GM18867 (cell line): ENCODE results near the gene XRCC5.
"Not testable (repeated sequence)": the region's sequence is repeated elsewhere in the genome, so short reads cannot be mapped to it uniquely, and the experiment has no call there.

Source experiments
- ATAC-seq: cut with Tn5 transposase; IDR thresholded peaks from one replicate; pipeline ENCODE4 v1.9.1; 2021; ENCODE audit warnings: mild to moderate bottlenecking, moderate library complexity; ENCODE audit not compliant: unreplicated experiment

XRCC5 gene

GRCh38 chr2:216114714-216115531, 5.8 kb downstream of the XRCC5 start:
- ATAC-seq = peak; percentile 34

DNA sequence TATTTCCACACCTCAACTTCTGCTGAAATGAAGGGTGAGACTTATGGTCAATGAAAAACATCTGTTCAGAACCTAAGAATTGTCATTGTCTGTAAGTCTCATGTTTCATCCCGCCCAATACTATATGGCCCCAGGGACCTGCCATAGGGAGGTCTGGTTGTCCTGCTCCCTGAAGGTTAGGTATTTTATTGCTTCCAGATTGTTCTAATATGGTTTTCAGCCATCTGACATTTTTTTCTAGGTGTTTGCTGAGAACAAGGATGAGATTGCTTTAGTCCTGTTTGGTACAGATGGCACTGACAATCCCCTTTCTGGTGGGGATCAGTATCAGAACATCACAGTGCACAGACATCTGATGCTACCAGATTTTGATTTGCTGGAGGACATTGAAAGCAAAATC, 7.3 kb downstream of the XRCC5 start:
- ATAC-seq = no peak

- no peak for ATAC-seq
These were observed 8.6 kb downstream of the XRCC5 start for GRCh38 chr2:216117561-216118340.

- no peak for ATAC-seq
These were observed 9.3 kb downstream of the XRCC5 start for GRCh38 chr2:216118474-216118873.

GRCh38 chr2:216119146-216119545, 10.0 kb downstream of the XRCC5 start:
- ATAC-seq = no peak

DNA sequence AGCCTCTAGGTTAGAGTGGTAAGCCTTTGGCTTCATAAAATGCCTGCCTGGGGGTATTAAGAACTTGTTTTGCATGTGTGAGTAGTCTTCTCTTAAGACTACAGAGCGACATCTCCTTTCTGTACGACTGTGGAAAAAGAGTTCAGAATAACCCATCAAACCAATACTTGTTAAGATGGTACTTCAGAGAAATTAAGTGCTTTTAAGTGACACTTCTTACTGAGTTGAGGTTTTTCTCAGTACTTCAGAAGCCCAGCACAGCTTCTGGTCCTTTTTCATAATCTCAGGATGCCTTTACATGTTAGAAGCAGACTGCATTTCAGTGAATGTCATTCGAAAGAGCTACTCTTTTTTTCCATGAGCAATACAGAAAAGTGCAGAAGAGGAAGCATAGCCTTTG, 10.8 kb downstream of the XRCC5 start:
- ATAC-seq = no peak

DNA sequence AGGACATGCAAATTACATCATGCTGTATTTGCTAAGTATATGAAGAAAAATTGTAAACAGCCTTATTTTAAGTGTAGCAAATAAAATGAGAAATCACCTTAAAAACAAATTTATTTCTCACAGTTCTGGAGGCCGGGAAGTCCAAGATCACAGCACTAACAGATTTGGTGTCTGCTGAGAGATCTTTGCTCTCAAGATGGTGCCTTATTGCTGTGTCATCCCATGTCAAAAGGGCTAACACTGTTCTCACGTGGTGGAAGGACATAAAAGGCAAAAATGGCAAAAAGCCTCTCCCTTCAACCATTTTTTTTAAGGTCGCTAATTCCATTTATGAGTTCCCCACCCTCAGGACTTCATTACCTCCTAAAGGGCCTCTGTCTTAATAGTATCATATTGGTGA, 12.1 kb downstream of the XRCC5 start:
- no peak for ATAC-seq

DNA sequence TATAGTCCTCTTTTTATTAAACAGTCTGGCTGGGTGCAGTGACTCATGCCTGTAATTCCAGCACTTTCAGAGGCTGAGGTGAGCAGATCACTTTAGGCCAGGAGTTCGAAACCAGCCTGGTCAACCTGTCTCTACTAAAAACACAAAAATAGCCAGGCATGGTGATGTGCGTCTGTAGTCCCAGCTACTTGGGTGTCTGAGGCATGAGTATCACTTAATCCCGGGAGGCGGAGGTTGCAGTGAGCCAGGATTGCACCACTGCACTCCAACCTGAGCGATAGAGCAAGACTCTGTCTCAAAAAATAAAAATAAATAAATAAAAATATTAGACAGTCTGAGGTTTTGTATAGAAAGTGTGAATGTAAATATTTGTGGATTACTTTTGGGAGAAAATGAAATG, 17.8 kb downstream of the XRCC5 start:
- ATAC-seq = no peak

- no peak for ATAC-seq
These were observed 21.3 kb downstream of the XRCC5 start for GRCh38 chr2:216130346-216130971.

GRCh38 chr2:216131175-216131926, 22.2 kb downstream of the XRCC5 start:
- no peak for ATAC-seq

- ATAC-seq = no peak
These were observed 23.4 kb downstream of the XRCC5 start for GRCh38 chr2:216132585-216132984.

DNA sequence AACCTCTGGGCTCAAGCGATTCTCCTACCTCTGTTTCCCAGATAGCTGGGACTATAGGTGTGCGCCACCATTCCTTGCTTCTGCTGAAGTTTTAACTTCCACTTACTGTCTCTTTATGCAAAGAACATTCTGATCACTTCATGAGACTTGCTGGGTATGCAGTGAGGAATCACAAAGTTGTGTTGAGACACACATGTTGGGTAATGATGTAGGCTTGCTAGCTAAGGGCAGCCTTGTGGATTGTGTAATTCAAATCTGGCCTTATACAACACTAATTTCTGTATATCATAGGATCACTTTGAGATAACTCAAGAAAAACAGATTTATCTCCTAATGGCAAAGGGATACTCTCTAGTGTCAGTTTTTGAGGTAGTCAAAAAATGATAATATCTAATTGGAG, 24.2 kb downstream of the XRCC5 start:
- no peak for ATAC-seq

DNA sequence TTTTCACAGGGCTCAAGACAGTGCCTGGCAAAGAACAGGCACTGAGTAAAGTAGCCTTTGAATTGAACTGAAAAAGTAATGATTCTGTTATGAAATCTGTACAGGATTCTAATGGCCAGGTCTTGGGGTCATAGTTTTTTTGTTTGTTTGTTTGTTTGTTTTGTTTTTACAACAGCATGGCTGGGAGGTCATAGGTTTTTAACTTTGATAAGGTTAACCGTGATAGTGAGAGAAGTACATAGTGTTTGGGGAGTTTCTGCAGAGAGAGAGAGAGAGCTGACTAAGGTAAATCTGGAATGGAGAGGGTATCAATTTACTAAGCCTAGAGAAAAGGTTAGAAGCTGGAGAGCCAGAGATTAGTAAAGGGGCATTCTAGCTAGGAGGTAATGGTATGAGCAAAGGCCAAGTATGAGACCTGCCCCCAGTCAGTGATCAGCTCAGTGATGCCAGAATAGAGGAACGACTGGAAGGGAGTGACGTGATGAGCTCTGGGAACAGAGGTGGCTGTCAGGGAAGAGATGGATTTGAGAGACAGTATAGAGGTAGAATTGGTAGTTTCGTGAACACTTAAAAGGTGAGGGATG, 25.9 kb downstream of the XRCC5 start:
- ATAC-seq = no peak

DNA sequence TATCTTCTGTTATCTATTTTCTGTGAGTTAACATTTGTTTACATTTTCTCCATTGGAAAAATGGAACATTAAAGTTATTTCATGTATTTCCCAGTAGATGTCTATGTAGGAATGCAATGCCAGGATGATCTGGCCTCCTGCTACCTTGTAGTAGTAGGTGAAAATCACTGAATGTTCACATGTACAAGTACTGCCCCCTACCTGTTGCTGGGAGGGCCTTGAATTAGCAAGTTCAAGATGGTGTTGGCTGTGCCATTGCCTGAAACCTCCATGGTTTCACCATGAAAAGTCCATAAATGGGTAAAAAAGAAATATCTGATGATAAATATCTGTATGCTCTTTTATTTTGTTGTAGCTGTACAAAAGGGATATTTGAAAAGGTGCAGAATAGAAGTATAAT, 30.7 kb downstream of the XRCC5 start:
- ATAC-seq = no peak

- not testable (repeated sequence) for ATAC-seq
These were observed 32.4 kb downstream of the XRCC5 start for GRCh38 chr2:216141516-216141915.

- ATAC-seq = peak; percentile 98
These were observed 33.4 kb downstream of the XRCC5 start for GRCh38 chr2:216142540-216142939.

GRCh38 chr2:216144372-216144771, 35.2 kb downstream of the XRCC5 start:
- no peak for ATAC-seq

DNA sequence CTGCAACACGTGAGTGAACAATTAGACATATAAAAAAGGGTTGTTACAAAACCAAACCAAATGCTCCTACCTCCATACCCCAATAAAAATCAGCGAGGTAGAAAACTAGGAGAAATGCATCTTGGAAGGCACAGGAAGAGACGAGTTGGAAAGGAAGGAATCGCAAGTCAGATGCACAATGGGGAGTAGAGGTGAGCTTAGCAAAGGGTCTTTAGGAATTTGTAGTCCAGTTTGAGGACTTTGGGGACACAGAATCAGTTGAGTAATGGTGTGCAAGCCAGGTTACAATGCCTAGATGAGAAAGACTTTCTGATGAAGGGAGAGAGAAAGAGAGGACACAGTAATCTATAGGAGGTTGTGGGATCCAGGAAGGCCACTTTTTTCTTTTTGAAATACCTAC, 35.7 kb downstream of the XRCC5 start:
- no peak for ATAC-seq

GRCh38 chr2:216146573-216146972, 37.4 kb downstream of the XRCC5 start:
- ATAC-seq = no peak
